WTC11 (cell line): ENCODE results near the gene CATSPERE. TPM values are rescaled to one million over a fixed set of nuclear protein-coding genes. Genes with fewer than 3 reads are reported as not detected.

Experiments used
- ATAC-seq: fragments of 200-7000 bp; cut with Tn5 transposase; 2 replicates; pipeline ENCODE4 v1.10.0; 2021; ENCODE audit warnings: mild to moderate bottlenecking, moderate library complexity
- CTCF ChIA-PET: fragments of 300-600 bp; sonication (Branson Sonifier 250); formaldehyde crosslinking; loops from one replicate; lab custom pipeline; 2021; ENCODE audit warnings: antibody characterized with exemption; lab: Charles Lee
- POLR2A ChIA-PET: fragments of 350-600 bp; sonication (Branson Sonifier 250); formaldehyde crosslinking; loops from one replicate; lab custom pipeline; 2021; ENCODE audit warnings: antibody characterized with exemption; lab: Charles Lee
- DNase-seq: peaks from one replicate; pipeline ENCODE4 v3.0.0; 2021; ENCODE audit warnings: low spot score
- H3K27ac Mint-ChIP-seq: 2 replicates; pipeline ENCODE4 v1.8.0; 2021; ENCODE audit warnings: mixed read lengths
- H3K27me3 Mint-ChIP-seq: 2 replicates; pipeline ENCODE4 v1.8.0; 2021; ENCODE audit warnings: low read depth, mild to moderate bottlenecking, moderate library complexity, mixed read lengths
- H3K36me3 Mint-ChIP-seq: 2 replicates; pipeline ENCODE4 v1.8.0; 2021; ENCODE audit warnings: mixed read lengths
- H3K4me1 Mint-ChIP-seq: 2 replicates; pipeline ENCODE4 v1.8.0; 2022; ENCODE audit warnings: mixed read lengths
- H3K4me3 Mint-ChIP-seq: 2 replicates; pipeline ENCODE4 v1.8.0; 2021; ENCODE audit warnings: mild to moderate bottlenecking, moderate library complexity, mixed read lengths
- H3K9me3 Mint-ChIP-seq: 2 replicates; pipeline ENCODE4 v1.8.0; 2021; ENCODE audit warnings: mixed read lengths
- CBFB ChIP-seq: sonication (generic); formaldehyde crosslinking; IDR thresholded peaks from 2 replicates; pipeline ENCODE4 v1.8.1; 2022; ENCODE audit warnings: mild to moderate bottlenecking, low read depth, missing genetic modification reagents
- NFYB ChIP-seq: sonication (generic); formaldehyde crosslinking; conservative IDR thresholded peaks from 2 replicates; pipeline ENCODE4 v1.8.0; 2022; ENCODE audit warnings: low read depth, missing genetic modification reagents
- NR2C2 ChIP-seq: sonication (generic); formaldehyde crosslinking; IDR thresholded peaks from 2 replicates; pipeline ENCODE4 v1.8.0; 2022; ENCODE audit warnings: mild to moderate bottlenecking, missing genetic modification reagents
- RELA ChIP-seq: sonication (generic); formaldehyde crosslinking; IDR thresholded peaks from 2 replicates; pipeline ENCODE4 v1.8.1; 2022; ENCODE audit warnings: missing genetic modification reagents, mild to moderate bottlenecking, borderline replicate concordance
- TEAD4 ChIP-seq: sonication (generic); formaldehyde crosslinking; IDR thresholded peaks from 2 replicates; pipeline ENCODE4 v1.8.0; 2022; ENCODE audit warnings: mild to moderate bottlenecking, missing genetic modification reagents
- ZNF317 ChIP-seq: sonication (generic); formaldehyde crosslinking; IDR thresholded peaks from 2 replicates; pipeline ENCODE4 v1.8.1; 2023; ENCODE audit warnings: low read depth, mild to moderate bottlenecking, moderate library complexity, missing genetic modification reagents, borderline replicate concordance
- total RNA-seq: library from RNA; stranded (reverse); gene quantifications from 3 replicates; pipeline ENCODE4 v1.2.3, GENCODE V29; 2021
- TF ChIP-seq, protein P1 (sequence below): sonication (generic); formaldehyde crosslinking; IDR thresholded peaks from 2 replicates; pipeline ENCODE4 v1.8.0; 2023; ENCODE audit warnings: missing genetic modification reagents, mild to moderate bottlenecking, borderline replicate concordance
- TF ChIP-seq, protein P2 (sequence below): fragments of 250-450 bp; sonication (Bioruptor Pico); IDR thresholded peaks from 2 replicates; pipeline ENCODE4 v1.9.0; 2021; ENCODE audit warnings: mild to moderate bottlenecking
- TF ChIP-seq, protein P3 (sequence below): fragments of 250-450 bp; sonication (Bioruptor Pico); IDR thresholded peaks from 2 replicates; pipeline ENCODE4 v1.9.0; 2021; ENCODE audit warnings: mild to moderate bottlenecking
- TF ChIP-seq, protein P4 (sequence below): sonication (generic); formaldehyde crosslinking; IDR thresholded peaks from 2 replicates; pipeline ENCODE4 v1.8.0; 2022; ENCODE audit warnings: mild to moderate bottlenecking, missing genetic modification reagents
- TF ChIP-seq, protein P5 (sequence below): sonication (generic); formaldehyde crosslinking; IDR thresholded peaks from 2 replicates; pipeline ENCODE4 v1.8.1; 2023; ENCODE audit warnings: mild to moderate bottlenecking, missing genetic modification reagents
- TF ChIP-seq, protein P6 (sequence below): sonication (generic); formaldehyde crosslinking; IDR thresholded peaks from 2 replicates; pipeline ENCODE4 v1.8.1; 2023; ENCODE audit warnings: mild to moderate bottlenecking, missing genetic modification reagents, borderline replicate concordance

CATSPERE gene
- total RNA-seq, 1 experiment from 2014 or later: 0.66 TPM

DNA sequence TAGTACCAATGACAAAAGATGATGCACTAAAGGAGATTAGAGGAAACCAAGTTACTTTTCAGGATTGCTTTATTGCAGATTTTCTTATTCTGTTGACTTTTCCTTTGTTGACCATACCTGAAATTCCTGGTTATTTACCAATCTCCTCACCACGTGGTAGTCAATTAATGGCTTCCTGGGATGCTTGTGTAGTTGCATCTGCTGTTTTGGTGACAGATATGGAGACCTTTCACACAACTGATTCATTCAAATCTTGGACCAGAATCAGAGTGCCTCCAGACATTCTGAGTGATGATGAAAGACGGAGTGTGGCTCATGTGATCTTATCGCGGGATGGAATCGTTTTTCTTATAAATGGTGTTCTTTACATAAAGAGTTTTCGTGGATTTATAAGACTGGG is 91.3 kb downstream of the CATSPERE start:
- no peak for TF ChIP-seq NFYB
- TF ChIP-seq, protein P1, sequence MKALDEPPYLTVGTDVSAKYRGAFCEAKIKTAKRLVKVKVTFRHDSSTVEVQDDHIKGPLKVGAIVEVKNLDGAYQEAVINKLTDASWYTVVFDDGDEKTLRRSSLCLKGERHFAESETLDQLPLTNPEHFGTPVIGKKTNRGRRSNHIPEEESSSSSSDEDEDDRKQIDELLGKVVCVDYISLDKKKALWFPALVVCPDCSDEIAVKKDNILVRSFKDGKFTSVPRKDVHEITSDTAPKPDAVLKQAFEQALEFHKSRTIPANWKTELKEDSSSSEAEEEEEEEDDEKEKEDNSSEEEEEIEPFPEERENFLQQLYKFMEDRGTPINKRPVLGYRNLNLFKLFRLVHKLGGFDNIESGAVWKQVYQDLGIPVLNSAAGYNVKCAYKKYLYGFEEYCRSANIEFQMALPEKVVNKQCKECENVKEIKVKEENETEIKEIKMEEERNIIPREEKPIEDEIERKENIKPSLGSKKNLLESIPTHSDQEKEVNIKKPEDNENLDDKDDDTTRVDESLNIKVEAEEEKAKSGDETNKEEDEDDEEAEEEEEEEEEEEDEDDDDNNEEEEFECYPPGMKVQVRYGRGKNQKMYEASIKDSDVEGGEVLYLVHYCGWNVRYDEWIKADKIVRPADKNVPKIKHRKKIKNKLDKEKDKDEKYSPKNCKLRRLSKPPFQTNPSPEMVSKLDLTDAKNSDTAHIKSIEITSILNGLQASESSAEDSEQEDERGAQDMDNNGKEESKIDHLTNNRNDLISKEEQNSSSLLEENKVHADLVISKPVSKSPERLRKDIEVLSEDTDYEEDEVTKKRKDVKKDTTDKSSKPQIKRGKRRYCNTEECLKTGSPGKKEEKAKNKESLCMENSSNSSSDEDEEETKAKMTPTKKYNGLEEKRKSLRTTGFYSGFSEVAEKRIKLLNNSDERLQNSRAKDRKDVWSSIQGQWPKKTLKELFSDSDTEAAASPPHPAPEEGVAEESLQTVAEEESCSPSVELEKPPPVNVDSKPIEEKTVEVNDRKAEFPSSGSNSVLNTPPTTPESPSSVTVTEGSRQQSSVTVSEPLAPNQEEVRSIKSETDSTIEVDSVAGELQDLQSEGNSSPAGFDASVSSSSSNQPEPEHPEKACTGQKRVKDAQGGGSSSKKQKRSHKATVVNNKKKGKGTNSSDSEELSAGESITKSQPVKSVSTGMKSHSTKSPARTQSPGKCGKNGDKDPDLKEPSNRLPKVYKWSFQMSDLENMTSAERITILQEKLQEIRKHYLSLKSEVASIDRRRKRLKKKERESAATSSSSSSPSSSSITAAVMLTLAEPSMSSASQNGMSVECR (CRISPR knock-in tag): no peak
- TF ChIP-seq, protein P2, sequence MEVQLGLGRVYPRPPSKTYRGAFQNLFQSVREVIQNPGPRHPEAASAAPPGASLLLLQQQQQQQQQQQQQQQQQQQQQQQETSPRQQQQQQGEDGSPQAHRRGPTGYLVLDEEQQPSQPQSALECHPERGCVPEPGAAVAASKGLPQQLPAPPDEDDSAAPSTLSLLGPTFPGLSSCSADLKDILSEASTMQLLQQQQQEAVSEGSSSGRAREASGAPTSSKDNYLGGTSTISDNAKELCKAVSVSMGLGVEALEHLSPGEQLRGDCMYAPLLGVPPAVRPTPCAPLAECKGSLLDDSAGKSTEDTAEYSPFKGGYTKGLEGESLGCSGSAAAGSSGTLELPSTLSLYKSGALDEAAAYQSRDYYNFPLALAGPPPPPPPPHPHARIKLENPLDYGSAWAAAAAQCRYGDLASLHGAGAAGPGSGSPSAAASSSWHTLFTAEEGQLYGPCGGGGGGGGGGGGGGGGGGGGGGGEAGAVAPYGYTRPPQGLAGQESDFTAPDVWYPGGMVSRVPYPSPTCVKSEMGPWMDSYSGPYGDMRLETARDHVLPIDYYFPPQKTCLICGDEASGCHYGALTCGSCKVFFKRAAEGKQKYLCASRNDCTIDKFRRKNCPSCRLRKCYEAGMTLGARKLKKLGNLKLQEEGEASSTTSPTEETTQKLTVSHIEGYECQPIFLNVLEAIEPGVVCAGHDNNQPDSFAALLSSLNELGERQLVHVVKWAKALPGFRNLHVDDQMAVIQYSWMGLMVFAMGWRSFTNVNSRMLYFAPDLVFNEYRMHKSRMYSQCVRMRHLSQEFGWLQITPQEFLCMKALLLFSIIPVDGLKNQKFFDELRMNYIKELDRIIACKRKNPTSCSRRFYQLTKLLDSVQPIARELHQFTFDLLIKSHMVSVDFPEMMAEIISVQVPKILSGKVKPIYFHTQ: no peak
- TF ChIP-seq NR2C2 (CRISPR knock-in tag): no peak
- no peak for TF ChIP-seq ZNF317 (CRISPR knock-in tag)
- TF ChIP-seq, protein P3, sequence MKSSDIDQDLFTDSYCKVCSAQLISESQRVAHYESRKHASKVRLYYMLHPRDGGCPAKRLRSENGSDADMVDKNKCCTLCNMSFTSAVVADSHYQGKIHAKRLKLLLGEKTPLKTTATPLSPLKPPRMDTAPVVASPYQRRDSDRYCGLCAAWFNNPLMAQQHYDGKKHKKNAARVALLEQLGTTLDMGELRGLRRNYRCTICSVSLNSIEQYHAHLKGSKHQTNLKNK (CRISPR knock-in tag): no peak
- TF ChIP-seq, protein P4, sequence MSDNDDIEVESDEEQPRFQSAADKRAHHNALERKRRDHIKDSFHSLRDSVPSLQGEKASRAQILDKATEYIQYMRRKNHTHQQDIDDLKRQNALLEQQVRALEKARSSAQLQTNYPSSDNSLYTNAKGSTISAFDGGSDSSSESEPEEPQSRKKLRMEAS (CRISPR knock-in tag): no peak
- TF ChIP-seq, protein P5, sequence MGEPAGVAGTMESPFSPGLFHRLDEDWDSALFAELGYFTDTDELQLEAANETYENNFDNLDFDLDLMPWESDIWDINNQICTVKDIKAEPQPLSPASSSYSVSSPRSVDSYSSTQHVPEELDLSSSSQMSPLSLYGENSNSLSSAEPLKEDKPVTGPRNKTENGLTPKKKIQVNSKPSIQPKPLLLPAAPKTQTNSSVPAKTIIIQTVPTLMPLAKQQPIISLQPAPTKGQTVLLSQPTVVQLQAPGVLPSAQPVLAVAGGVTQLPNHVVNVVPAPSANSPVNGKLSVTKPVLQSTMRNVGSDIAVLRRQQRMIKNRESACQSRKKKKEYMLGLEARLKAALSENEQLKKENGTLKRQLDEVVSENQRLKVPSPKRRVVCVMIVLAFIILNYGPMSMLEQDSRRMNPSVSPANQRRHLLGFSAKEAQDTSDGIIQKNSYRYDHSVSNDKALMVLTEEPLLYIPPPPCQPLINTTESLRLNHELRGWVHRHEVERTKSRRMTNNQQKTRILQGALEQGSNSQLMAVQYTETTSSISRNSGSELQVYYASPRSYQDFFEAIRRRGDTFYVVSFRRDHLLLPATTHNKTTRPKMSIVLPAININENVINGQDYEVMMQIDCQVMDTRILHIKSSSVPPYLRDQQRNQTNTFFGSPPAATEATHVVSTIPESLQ (CRISPR knock-in tag): no peak
- TF ChIP-seq, protein P6, sequence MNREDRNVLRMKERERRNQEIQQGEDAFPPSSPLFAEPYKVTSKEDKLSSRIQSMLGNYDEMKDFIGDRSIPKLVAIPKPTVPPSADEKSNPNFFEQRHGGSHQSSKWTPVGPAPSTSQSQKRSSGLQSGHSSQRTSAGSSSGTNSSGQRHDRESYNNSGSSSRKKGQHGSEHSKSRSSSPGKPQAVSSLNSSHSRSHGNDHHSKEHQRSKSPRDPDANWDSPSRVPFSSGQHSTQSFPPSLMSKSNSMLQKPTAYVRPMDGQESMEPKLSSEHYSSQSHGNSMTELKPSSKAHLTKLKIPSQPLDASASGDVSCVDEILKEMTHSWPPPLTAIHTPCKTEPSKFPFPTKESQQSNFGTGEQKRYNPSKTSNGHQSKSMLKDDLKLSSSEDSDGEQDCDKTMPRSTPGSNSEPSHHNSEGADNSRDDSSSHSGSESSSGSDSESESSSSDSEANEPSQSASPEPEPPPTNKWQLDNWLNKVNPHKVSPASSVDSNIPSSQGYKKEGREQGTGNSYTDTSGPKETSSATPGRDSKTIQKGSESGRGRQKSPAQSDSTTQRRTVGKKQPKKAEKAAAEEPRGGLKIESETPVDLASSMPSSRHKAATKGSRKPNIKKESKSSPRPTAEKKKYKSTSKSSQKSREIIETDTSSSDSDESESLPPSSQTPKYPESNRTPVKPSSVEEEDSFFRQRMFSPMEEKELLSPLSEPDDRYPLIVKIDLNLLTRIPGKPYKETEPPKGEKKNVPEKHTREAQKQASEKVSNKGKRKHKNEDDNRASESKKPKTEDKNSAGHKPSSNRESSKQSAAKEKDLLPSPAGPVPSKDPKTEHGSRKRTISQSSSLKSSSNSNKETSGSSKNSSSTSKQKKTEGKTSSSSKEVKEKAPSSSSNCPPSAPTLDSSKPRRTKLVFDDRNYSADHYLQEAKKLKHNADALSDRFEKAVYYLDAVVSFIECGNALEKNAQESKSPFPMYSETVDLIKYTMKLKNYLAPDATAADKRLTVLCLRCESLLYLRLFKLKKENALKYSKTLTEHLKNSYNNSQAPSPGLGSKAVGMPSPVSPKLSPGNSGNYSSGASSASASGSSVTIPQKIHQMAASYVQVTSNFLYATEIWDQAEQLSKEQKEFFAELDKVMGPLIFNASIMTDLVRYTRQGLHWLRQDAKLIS (CRISPR knock-in tag): no peak
- TF ChIP-seq CBFB (CRISPR knock-in tag): no peak
- TF ChIP-seq RELA (CRISPR knock-in tag): no peak
- TF ChIP-seq TEAD4: no peak
- DNase-seq: no peak
- no peak overlapping the region for H3K27ac Mint-ChIP-seq
- peaks cover 6% of the 10 kb centered on the region for H3K4me1 Mint-ChIP-seq
- no peak for ATAC-seq
- H3K4me3 Mint-ChIP-seq: no peak overlapping the region
- no peaks in the 10 kb centered on the region for H3K27me3 Mint-ChIP-seq
- peaks cover 3% of the 10 kb centered on the region; the same call in 1 of the 2 replicates for H3K36me3 Mint-ChIP-seq
- ChIA-PET CTCF (interaction anchor here (0.6 kb wide), 1 partner anchor 31 kb away, joined by 5 read pairs; no protein-coding TSS in a partner anchor), POLR2A (no interaction called here)
- H3K9me3 Mint-ChIP-seq: peaks cover 43% of the 10 kb centered on the region
